Right lobe of liver (tissue), 4 donors: ENCODE data around the gene PEX11G.

ENCODE experiments used
- POLR2A ChIP-seq: fragments of 450-650 bp; IDR thresholded peaks from one replicate; pipeline ENCODE4 v1.6.1; 2017; ENCODE audit warnings: antibody characterized with exemption, mild to moderate bottlenecking
- TF ChIP-seq, protein P1 (sequence below), 4 donors: fragments of 200-600 bp in 3 of 4; fragments of 450-650 bp in 1 of 4; IDR thresholded peaks; one replicate each; pipeline versions ENCODE4 v1.5.1 to v1.8.0; 2016 to 2022; ENCODE audit warnings: antibody characterized with exemption in 4 of 4, mild to moderate bottlenecking in 2 of 4
- donor health status: DM: no; HTN: no; CAD: no.
- donor health status: DM: no; HTN: no; CAD: no.
- donor health status: DM: no; HTN: yes; CAD: no.

DNA sequence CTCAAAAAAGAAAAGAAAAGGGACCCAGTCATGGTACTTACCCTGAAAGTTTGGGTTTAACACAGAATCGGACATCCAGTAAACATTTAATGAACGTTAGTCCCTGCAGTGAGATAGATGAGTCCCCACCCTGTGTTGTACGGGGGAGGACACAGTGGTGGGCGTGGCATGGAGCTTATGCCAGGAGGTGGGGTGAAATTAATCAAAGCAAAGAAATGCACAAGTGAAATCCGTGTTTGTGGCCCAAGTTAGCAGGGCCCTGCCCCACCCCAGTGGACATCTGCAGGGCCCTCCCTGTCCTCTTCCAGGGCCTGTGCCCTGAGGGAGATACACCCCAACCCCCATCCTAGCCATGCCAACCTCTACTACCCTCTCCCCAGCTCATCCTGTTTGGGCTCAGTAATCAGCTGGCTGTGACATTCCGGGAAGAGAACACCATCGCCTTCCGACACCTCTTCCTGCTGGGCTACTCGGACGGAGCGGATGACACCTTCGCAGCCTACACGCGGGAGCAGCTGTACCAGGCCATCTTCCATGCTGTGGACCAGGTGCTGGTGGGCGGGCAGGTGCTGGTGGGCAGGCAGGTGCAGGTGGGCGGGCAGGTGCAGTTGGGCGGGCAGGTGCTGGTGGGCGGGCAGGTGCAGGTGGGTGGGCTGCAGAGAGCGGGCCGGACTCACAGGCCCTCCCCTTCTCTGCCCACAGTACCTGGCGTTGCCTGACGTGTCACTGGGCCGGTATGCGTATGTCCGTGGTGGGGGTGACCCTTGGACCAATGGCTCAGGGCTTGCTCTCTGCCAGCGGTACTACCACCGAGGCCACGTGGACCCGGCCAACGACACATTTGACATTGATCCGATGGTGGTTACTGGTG, 37.5 kb upstream of the PEX11G start:
- TF ChIP-seq, protein P1, sequence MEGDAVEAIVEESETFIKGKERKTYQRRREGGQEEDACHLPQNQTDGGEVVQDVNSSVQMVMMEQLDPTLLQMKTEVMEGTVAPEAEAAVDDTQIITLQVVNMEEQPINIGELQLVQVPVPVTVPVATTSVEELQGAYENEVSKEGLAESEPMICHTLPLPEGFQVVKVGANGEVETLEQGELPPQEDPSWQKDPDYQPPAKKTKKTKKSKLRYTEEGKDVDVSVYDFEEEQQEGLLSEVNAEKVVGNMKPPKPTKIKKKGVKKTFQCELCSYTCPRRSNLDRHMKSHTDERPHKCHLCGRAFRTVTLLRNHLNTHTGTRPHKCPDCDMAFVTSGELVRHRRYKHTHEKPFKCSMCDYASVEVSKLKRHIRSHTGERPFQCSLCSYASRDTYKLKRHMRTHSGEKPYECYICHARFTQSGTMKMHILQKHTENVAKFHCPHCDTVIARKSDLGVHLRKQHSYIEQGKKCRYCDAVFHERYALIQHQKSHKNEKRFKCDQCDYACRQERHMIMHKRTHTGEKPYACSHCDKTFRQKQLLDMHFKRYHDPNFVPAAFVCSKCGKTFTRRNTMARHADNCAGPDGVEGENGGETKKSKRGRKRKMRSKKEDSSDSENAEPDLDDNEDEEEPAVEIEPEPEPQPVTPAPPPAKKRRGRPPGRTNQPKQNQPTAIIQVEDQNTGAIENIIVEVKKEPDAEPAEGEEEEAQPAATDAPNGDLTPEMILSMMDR (IDR thresholded peaks at IDR 0.05), result no peak
- TF ChIP-seq POLR2A, result no peak
